HepG2 (cell line): ENCODE data around the gene ETV6. TPM values are rescaled to one million over a fixed set of nuclear protein-coding genes. Genes with fewer than 3 reads are reported as not detected.

Experiments used
- ATAC-seq: fragments of 200-7000 bp; cut with Tn5 transposase; 3 replicates; pipeline ENCODE4 v1.9.1; 2020; ENCODE audit warnings: mild to moderate bottlenecking, moderate library complexity
- BruUV-seq: library from RNA; stranded (reverse); fragments of 400-500 nt; replicated peaks from 2 replicates; lab custom pipeline; 2021; lab: Mats Ljungman, UMichigan
- CTCF ChIA-PET: fragments of 300-600 bp; formaldehyde crosslinking; extraction: SDS; loops from one replicate; lab custom pipeline; 2021; ENCODE audit warnings: low total read pairs, inconsistent platforms, low intra/inter-chr PET ratio; lab: Yijun Ruan, JAX
- POLR2A ChIA-PET: fragments of 350-600 bp; sonication (Branson Sonifier 250); formaldehyde crosslinking; loops from one replicate; lab custom pipeline; 2020; ENCODE audit warnings: antibody characterized with exemption, inconsistent platforms; lab: Yijun Ruan, JAX
- DNase-seq: peaks from one replicate; pipeline ENCODE4 v3.0.0-alpha.2; 2015; ENCODE audit warnings: low spot score
- FAIRE-seq: peaks from 3 replicates; lab custom pipeline; 2011; peaks lifted over from hg19 to GRCh38; lab: Jason Lieb, UNC
- H2AFZ ChIP-seq: one replicate; pipeline ENCODE4 v1.6.1; 2011; ENCODE audit warnings: low read length, inconsistent platforms
- H3K27ac ChIP-seq: fragments of 300-600 bp; 3 replicates; pipeline ENCODE4 v1.8.0; 2011; ENCODE audit warnings: mixed run types, mild to moderate bottlenecking, mixed read lengths, low read length, inconsistent platforms; ENCODE audit not compliant: insufficient read depth; ENCODE audit errors: extremely low read length
- H3K27me3 ChIP-seq, 2 experiments: fragments of 200-600 bp in 1 of 2; 2 replicates in 1 of 2; 3 replicates in 1 of 2; pipeline versions ENCODE4 v1.6.0 to v1.8.0; 2011; ENCODE audit warnings: low read length in 2 of 2, mild to moderate bottlenecking in 2 of 2, moderate library complexity in 2 of 2, inconsistent platforms in 1 of 2; ENCODE audit not compliant: insufficient read depth in 2 of 2, control insufficient read depth in 1 of 2
- H3K36me3 ChIP-seq, 2 experiments: fragments of 200-600 bp in 1 of 2; replicated peaks in 1 of 2; 2 replicates in 1 of 2; 3 replicates in 1 of 2; pipeline versions ENCODE4 v1.5.1 to v1.8.0; 2011; ENCODE audit warnings: low read length in 2 of 2, inconsistent platforms in 1 of 2; ENCODE audit not compliant: insufficient read depth in 2 of 2, control insufficient read depth in 1 of 2
- H3K4me1 ChIP-seq: 2 replicates; pipeline ENCODE4 v1.5.1; 2012; ENCODE audit warnings: low read length, inconsistent platforms; ENCODE audit not compliant: insufficient read depth
- H3K4me2 ChIP-seq: 2 replicates; pipeline ENCODE4 v1.6.0; 2011; ENCODE audit warnings: low read depth, low read length, inconsistent platforms
- H3K4me3 ChIP-seq, 3 experiments: fragments of 200-600 bp in 1 of 3; sonication (generic), shearing (Covaris generic) in 1 of 3; replicated peaks in 1 of 3; 2 replicates each; pipeline ENCODE4 v1.5.1; 2011 to 2016; ENCODE audit warnings: low read length in 3 of 3, inconsistent platforms in 2 of 3, low read depth in 2 of 3, mild to moderate bottlenecking in 2 of 3, control low read depth in 1 of 3, mixed read lengths in 1 of 3; ENCODE audit not compliant: insufficient read depth in 1 of 3
- H3K79me2 ChIP-seq: one replicate; pipeline ENCODE4 v1.6.1; 2011; ENCODE audit warnings: low read length, inconsistent platforms; ENCODE audit not compliant: insufficient read depth
- H3K9ac ChIP-seq: 2 replicates; pipeline ENCODE4 v1.6.0; 2011; ENCODE audit warnings: mild to moderate bottlenecking, low read depth, low read length, inconsistent platforms; ENCODE audit not compliant: insufficient read depth
- H3K9me3 ChIP-seq: 2 replicates; pipeline ENCODE4 v1.5.1; 2012; ENCODE audit warnings: mild to moderate bottlenecking, low read length
- H4K20me1 ChIP-seq: 2 replicates; pipeline ENCODE4 v1.6.0; 2011; ENCODE audit warnings: inconsistent platforms, mild to moderate bottlenecking, low read length, moderate library complexity; ENCODE audit not compliant: insufficient read depth
- BRCA1 ChIP-seq: sonication (generic); formaldehyde crosslinking; IDR thresholded peaks from 2 replicates; pipeline ENCODE4 v1.4.0; 2020; ENCODE audit warnings: missing genetic modification reagents
- JDP2 ChIP-seq: sonication (generic); formaldehyde crosslinking; IDR thresholded peaks from 2 replicates; pipeline ENCODE4 v1.8.1; 2022; ENCODE audit warnings: missing genetic modification reagents, borderline replicate concordance
- KDM1A ChIP-seq: IDR thresholded peaks from 2 replicates; pipeline ENCODE4 v1.6.1; 2016; ENCODE audit warnings: missing compliant biosample characterization
- MEF2D ChIP-seq: sonication (generic); formaldehyde crosslinking; IDR thresholded peaks from 2 replicates; pipeline ENCODE4 v1.5.1; 2020; ENCODE audit warnings: mild to moderate bottlenecking, missing genetic modification reagents
- NFATC3 ChIP-seq: sonication (generic); formaldehyde crosslinking; IDR thresholded peaks from 2 replicates; pipeline ENCODE4 v1.5.1; 2020; ENCODE audit warnings: mild to moderate bottlenecking, missing genetic modification reagents
- RNF2 ChIP-seq: fragments of 450-650 bp; conservative IDR thresholded peaks from 2 replicates; pipeline ENCODE4 v1.6.1; 2016; ENCODE audit warnings: low read depth
- ZNF563 ChIP-seq: sonication (generic); formaldehyde crosslinking; IDR thresholded peaks from 2 replicates; pipeline ENCODE4 v1.8.0; 2022; ENCODE audit warnings: mild to moderate bottlenecking, moderate library complexity, missing genetic modification reagents
- ZNF777 ChIP-seq: sonication (generic); formaldehyde crosslinking; IDR thresholded peaks from 2 replicates; pipeline ENCODE4 v1.4.0; 2020; ENCODE audit warnings: missing genetic modification reagents
- WGBS: methylation state at CpG from one replicate; pipeline ENCODE4 v1.1.6; 2017; ENCODE audit warnings: low lambda C conversion rate; 5-methylcytosine and 5-hydroxymethylcytosine counted together
- in situ Hi-C: cut with HindIII; loops from 2 replicates; pipeline ENCODE4 v1.10.0; 2017; ENCODE audit warnings: low pct_unique_long_range_greater_than_20kb; ENCODE audit not compliant: extremely low pct_ligation_motif_present
- intact Hi-C: fragments of 100-400 bp; cut with micrococcal nuclease; formaldehyde crosslinking; loops from one replicate; pipeline ENCODE4 v1.10.0; 2022; ENCODE audit not compliant: unreplicated experiment
- polyA plus RNA-seq, 8 experiments: library from polyadenylated mRNA; depleted of rRNA in 3 of 8; stranded (reverse) in 7 of 8; unstranded in 1 of 8; fragments of >200 nt; fragmentation: Illumina TruSeq in 4 of 8; extraction: Trizol in 4 of 8; gene quantifications; 2 replicates each; pipeline versions ENCODE4 v1.2.1 to v1.2.3, GENCODE V29; 2011 to 2016; ENCODE audit warnings: low read depth in 4 of 8, missing spikeins in 1 of 8, mixed read lengths in 1 of 8; ENCODE audit not compliant: insufficient read depth in 1 of 8
- total RNA-seq, 5 experiments: library from RNA; depleted of rRNA; stranded (reverse); fragments of >200 nt; fragmentation: Illumina TruSeq; extraction: Trizol; gene quantifications; 2 replicates each; pipeline ENCODE4 v1.2.3, GENCODE V29; 2016; ENCODE audit warnings: low read depth in 1 of 5
- TF ChIP-seq, protein P1 (sequence below): IDR thresholded peaks from 2 replicates; pipeline ENCODE4 v1.4.0; 2020; ENCODE audit warnings: mild to moderate bottlenecking, missing genetic modification reagents
- TF ChIP-seq, protein P2 (sequence below): sonication (generic); formaldehyde crosslinking; IDR thresholded peaks from 2 replicates; pipeline ENCODE4 v1.8.1; 2023; ENCODE audit warnings: mild to moderate bottlenecking, missing genetic modification reagents
- TF ChIP-seq, protein P3 (sequence below): sonication (generic); formaldehyde crosslinking; IDR thresholded peaks from 2 replicates; pipeline ENCODE4 v1.4.0; 2020; ENCODE audit warnings: missing genetic modification reagents

ETV6 gene
- total and polyA plus RNA-seq, 2 of the 13 experiments (the other 11 are each of a cell fraction or from before 2014, with no cell fraction given) = 2.2 to 3.0 TPM

DNA sequence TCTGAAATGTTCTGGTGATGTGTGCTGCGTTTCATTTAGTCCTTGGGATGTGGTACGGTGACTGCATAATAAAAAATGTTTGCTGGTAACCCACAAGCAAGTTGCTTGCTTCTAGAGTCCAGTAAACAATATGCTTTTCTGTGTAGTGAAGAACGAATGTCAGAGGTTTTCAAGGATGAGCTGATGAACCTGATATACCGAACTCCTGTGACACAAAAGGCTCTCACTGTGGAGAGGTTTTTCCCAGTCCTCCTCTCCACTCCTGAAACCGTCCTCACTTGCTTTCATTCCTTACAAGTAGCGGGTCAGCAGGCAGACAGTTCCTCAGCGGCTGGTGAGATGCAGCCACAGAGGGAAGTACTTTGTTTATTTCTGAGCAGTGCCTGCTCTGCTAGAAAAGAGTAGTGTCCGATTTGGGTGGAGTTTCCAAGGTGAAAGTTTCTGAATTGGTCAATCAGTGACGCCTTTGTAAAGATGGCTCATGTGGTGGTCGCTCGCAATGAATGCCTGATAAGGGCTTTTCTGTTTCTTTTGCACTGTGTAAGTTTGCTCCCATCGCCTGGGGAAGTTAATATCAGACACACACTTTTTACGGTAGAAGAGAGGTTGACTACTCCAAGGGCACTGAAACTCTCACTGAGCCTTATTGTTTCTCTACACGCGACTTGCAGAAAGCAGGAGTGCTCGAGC, 3.0 kb downstream of the ETV6 start:
- ChIA-PET CTCF (no interaction called here), POLR2A (no interaction called here)
- Histone ChIP-seq H3K36me3 (no peaks in the 10 kb centered on the region), H3K4me3 (peak overlapping the region; percentile 22 to 53 (median 47)), H3K79me2 (peaks cover 15% of the 10 kb centered on the region), H3K9me3 (no peaks in the 10 kb centered on the region), H3K4me2 (peak overlapping the region; percentile 80), H3K27me3 (no peaks in the 10 kb centered on the region), H4K20me1 (no peaks in the 10 kb centered on the region), H3K27ac (no peak overlapping the region), H2AFZ (peak overlapping the region; percentile 31), H3K4me1 (peaks cover 31% of the 10 kb centered on the region), H3K9ac (peak overlapping the region; percentile 35; the same call in 1 of the 2 replicates)
- intact Hi-C loops = loop anchor here (5.0 to 10.0 kb wide), 2 partner anchors 52 to 235 kb away; no protein-coding TSS in a partner anchor
- in situ Hi-C loops = no loop called here
- no peak for ATAC-seq
- FAIRE-seq = no peak
- WGBS = 27% methylated on average over 16 of the region's 16 CpGs
- BruUV-seq = no TSS peak
- no peak for DNase-seq
- TF ChIP-seq, protein P1, sequence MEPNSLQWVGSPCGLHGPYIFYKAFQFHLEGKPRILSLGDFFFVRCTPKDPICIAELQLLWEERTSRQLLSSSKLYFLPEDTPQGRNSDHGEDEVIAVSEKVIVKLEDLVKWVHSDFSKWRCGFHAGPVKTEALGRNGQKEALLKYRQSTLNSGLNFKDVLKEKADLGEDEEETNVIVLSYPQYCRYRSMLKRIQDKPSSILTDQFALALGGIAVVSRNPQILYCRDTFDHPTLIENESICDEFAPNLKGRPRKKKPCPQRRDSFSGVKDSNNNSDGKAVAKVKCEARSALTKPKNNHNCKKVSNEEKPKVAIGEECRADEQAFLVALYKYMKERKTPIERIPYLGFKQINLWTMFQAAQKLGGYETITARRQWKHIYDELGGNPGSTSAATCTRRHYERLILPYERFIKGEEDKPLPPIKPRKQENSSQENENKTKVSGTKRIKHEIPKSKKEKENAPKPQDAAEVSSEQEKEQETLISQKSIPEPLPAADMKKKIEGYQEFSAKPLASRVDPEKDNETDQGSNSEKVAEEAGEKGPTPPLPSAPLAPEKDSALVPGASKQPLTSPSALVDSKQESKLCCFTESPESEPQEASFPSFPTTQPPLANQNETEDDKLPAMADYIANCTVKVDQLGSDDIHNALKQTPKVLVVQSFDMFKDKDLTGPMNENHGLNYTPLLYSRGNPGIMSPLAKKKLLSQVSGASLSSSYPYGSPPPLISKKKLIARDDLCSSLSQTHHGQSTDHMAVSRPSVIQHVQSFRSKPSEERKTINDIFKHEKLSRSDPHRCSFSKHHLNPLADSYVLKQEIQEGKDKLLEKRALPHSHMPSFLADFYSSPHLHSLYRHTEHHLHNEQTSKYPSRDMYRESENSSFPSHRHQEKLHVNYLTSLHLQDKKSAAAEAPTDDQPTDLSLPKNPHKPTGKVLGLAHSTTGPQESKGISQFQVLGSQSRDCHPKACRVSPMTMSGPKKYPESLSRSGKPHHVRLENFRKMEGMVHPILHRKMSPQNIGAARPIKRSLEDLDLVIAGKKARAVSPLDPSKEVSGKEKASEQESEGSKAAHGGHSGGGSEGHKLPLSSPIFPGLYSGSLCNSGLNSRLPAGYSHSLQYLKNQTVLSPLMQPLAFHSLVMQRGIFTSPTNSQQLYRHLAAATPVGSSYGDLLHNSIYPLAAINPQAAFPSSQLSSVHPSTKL (CRISPR knock-in tag) = no peak
- no peak for TF ChIP-seq JDP2 (CRISPR knock-in tag)
- TF ChIP-seq KDM1A (CRISPR knock-in tag) = no peak
- no peak for TF ChIP-seq MEF2D (CRISPR knock-in tag)
- TF ChIP-seq, protein P2, sequence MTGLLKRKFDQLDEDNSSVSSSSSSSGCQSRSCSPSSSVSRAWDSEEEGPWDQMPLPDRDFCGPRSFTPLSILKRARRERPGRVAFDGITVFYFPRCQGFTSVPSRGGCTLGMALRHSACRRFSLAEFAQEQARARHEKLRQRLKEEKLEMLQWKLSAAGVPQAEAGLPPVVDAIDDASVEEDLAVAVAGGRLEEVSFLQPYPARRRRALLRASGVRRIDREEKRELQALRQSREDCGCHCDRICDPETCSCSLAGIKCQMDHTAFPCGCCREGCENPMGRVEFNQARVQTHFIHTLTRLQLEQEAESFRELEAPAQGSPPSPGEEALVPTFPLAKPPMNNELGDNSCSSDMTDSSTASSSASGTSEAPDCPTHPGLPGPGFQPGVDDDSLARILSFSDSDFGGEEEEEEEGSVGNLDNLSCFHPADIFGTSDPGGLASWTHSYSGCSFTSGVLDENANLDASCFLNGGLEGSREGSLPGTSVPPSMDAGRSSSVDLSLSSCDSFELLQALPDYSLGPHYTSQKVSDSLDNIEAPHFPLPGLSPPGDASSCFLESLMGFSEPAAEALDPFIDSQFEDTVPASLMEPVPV (CRISPR knock-in tag) = no peak
- TF ChIP-seq ZNF777 (CRISPR knock-in tag) = no peak
- TF ChIP-seq ZNF563 (CRISPR knock-in tag) = no peak
- TF ChIP-seq BRCA1 (CRISPR knock-in tag) = no peak
- TF ChIP-seq RNF2 = no peak
- TF ChIP-seq NFATC3 (CRISPR knock-in tag) = no peak
- TF ChIP-seq, protein P3, sequence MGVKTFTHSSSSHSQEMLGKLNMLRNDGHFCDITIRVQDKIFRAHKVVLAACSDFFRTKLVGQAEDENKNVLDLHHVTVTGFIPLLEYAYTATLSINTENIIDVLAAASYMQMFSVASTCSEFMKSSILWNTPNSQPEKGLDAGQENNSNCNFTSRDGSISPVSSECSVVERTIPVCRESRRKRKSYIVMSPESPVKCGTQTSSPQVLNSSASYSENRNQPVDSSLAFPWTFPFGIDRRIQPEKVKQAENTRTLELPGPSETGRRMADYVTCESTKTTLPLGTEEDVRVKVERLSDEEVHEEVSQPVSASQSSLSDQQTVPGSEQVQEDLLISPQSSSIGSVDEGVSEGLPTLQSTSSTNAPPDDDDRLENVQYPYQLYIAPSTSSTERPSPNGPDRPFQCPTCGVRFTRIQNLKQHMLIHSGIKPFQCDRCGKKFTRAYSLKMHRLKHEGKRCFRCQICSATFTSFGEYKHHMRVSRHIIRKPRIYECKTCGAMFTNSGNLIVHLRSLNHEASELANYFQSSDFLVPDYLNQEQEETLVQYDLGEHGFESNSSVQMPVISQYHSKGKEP (CRISPR knock-in tag) = no peak
